Measurements from ENCODE around the gene TMEM19.

TMEM19 gene

DNA sequence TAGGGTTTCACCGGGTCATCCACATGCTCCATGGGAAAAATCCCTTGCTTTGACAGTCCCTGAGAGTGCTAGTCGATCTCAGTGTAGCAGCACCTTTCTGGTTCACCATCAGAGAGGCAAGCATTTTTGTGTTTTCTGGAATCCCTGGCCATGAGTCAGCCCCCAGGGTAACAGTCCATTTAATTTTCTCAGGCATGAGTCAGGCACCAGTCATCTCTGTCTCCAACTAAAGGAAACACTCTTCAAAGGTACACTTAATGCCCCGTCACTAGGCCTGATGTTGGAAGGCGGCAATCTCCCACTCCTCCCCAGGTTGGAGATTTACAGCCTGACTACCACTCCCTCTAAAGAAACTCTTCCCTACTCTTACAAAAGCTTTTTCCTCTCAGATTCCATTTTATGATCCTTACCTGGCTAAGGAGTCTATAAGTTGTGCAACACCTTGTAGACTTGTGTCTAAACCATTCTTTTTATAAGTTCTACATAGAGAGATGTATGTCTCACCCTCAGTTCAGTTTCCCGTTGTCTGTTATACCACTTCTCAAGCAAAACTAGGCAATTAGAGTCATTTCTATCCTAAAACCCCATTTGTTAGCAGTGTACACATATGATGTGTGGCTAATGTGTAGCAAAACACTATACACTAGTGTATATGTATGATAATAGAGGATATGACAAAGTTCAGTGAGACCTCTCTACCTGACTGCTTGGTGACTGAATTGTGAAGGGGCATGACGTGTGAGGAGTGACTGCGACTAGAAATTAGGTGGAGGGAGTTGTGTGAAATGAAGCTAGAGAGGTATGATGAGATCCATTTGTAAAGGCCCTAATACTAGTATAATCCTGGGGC, 24.6 kb downstream of the TMEM19 start:
- Mint-ChIP-seq H3K36me3 (peaks cover 22% of the 10 kb centered on the region), H3K9me3 (peaks cover 19% of the 10 kb centered on the region), H3K27ac (no peak overlapping the region), H3K27me3 (no peaks in the 10 kb centered on the region), H3K4me3 (no peak overlapping the region), H3K4me1 (peaks cover 14% of the 10 kb centered on the region)
- DNase-seq (ENCODE audit: low spot score in 2 of 2) (no peak), ATAC-seq (ENCODE audit: low read depth) (no peak)

DNA sequence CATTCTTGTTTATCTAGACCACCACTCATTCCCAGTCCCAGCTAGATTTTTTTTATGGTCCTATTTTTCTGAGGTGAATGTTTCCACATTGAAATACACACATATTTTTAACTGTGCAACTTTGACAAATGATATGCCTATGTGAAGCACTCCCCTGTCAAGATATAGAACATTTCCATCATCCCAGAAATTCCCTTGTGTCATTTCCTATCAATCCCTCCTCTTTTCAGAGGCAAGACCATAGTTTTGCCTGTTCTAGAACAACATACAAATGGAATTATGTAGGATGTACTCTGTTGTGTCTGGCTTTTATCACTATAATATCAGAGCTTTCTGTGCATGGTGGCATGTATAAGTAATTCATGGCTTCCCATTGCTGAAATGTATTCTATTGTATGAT, 32.7 kb downstream of the TMEM19 start:
- H3K4me1 Mint-ChIP-seq: no peaks in the 10 kb centered on the region
- peaks cover 4% of the 10 kb centered on the region for H3K36me3 Mint-ChIP-seq
- H3K9me3 Mint-ChIP-seq: peaks cover 6% of the 10 kb centered on the region
- no peak for ATAC-seq (ENCODE audit: low read depth)
- no peak for DNase-seq (ENCODE audit: low spot score in 2 of 2)
- peak overlapping the region; percentile 23 for H3K27ac Mint-ChIP-seq
- no peaks in the 10 kb centered on the region for H3K27me3 Mint-ChIP-seq
- no peak overlapping the region for H3K4me3 Mint-ChIP-seq

DNA sequence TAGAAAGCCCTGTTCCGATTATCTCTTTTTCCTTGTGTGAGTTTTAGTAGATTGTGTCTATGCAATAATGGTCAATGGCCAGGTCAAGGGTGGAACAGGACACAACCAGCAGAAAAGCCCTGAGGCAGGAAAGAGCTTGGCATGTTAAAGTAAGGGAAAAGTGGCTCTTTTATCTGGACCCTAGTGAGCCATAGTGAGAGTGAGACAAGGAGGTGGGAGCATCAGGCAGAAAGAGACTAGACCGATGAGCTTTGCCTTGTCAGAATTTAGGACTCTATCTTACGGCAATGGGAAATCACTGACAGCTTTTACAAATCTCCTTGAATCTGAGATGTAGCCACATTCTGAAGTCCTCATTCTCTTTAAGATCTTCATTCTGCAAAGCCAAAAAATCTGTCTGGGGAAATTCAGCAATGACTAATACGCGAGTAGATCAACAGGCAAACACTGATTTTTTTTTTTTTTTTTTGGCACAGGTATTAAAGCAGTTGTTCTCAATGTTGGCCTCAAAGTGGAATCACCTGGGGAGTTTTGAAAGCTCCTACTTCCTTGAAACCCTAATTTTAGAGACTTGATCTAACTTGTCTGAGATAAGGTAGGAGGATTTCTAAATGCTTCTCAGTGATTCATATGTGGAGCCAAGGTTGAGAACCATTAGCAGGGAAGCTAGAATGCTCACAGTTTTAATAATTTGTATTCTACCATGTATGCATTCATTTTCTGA, 33.9 kb downstream of the TMEM19 start:
- Mint-ChIP-seq H3K27me3 (no peaks in the 10 kb centered on the region), H3K36me3 (peaks cover 2% of the 10 kb centered on the region), H3K4me3 (no peak overlapping the region), H3K4me1 (no peaks in the 10 kb centered on the region), H3K9me3 (peaks cover 5% of the 10 kb centered on the region), H3K27ac (no peak overlapping the region)
- DNase-seq (ENCODE audit: low spot score in 2 of 2): no peak
- ATAC-seq (ENCODE audit: low read depth): no peak

DNA sequence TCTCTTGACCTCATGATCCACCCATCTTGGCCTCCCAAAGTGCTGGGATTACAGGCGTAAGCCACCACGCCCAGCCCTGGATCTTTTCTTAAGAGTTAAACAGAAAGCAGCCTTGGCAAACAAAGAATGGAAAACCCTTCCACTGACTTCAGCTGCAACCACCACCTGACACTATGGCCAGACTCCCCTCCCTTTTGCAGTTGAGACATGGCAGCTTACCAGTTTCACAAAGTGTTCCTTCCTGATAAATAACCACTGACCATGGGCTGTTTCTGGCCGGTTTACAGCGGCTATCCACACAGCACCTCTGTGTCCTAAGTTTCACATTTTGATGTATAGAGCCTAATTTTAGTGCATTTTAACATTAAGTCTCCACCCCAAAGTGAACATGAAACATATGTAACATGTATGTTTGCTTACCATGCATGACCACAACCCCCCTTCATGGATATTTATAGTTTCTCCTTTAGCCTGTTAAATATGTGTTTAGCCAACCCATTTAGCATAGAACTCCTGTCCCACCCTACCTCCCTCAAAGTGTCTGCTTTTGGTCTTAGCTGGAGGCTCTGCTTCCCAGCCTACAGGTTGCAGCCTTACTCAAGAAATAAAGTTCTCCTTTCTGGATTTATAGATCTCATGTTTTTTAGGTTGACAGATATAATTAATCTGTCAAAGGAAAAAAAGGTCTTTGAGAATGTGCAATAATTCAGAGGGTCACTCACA, 36.1 kb downstream of the TMEM19 start:
- DNase-seq (ENCODE audit: low spot score in 2 of 2) (no peak), ATAC-seq (ENCODE audit: low read depth) (no peak)
- no peak overlapping the region for H3K27ac Mint-ChIP-seq
- no peak overlapping the region for H3K4me3 Mint-ChIP-seq
- H3K4me1 Mint-ChIP-seq: no peaks in the 10 kb centered on the region
- H3K36me3 Mint-ChIP-seq: peaks cover 5% of the 10 kb centered on the region
- H3K9me3 Mint-ChIP-seq: no peaks in the 10 kb centered on the region
- no peaks in the 10 kb centered on the region for H3K27me3 Mint-ChIP-seq

DNA sequence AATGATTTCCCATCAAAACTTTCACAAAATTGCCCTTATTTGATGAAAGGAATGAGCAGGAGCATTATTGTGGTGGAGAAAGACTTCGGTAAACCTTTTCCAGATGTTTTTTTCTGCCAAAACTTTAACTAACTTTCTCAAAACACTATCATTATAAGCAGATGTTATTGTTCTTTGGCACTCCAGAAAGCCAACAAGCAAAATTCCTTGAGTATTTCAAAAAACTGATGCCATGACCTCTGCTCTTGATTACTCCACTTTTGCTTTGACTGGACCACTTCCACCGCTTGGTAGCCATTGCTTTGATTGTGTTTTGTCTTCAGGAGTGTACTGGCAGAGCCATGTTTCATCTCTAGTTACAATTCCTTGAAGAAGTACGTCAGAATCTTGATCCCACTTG, 39.1 kb downstream of the TMEM19 start:
- H3K27ac Mint-ChIP-seq: no peak overlapping the region
- H3K9me3 Mint-ChIP-seq: no peaks in the 10 kb centered on the region
- no peaks in the 10 kb centered on the region for H3K27me3 Mint-ChIP-seq
- DNase-seq (ENCODE audit: low spot score in 2 of 2) (no peak), ATAC-seq (ENCODE audit: low read depth) (no peak)
- peaks cover 5% of the 10 kb centered on the region for H3K36me3 Mint-ChIP-seq
- H3K4me1 Mint-ChIP-seq: no peaks in the 10 kb centered on the region
- H3K4me3 Mint-ChIP-seq: no peak overlapping the region

DNA sequence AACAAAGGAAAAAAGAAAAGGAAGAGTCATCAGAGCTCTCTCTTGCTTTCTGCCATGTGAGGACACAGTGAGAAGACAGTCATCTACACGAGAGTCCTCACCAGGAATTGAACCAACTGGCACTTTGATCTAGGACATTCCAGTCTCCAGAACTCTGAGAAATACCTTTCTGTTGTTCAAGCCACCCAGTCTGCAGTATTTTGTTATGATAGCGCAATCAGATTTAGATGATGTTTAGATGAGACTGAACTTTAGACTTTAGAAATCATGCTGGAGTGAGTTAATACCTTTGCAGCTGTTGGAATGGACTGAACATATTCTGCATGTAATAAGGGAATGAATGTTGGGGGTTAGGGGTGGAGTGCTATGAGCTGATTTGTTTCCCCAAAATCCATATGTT, 40.7 kb downstream of the TMEM19 start:
- Mint-ChIP-seq H3K27me3 (no peaks in the 10 kb centered on the region), H3K9me3 (no peaks in the 10 kb centered on the region), H3K36me3 (peaks cover 7% of the 10 kb centered on the region), H3K4me1 (no peaks in the 10 kb centered on the region), H3K27ac (no peak overlapping the region), H3K4me3 (no peak overlapping the region)
- ATAC-seq (ENCODE audit: low read depth): no peak
- DNase-seq (ENCODE audit: low spot score in 2 of 2): no peak

DNA sequence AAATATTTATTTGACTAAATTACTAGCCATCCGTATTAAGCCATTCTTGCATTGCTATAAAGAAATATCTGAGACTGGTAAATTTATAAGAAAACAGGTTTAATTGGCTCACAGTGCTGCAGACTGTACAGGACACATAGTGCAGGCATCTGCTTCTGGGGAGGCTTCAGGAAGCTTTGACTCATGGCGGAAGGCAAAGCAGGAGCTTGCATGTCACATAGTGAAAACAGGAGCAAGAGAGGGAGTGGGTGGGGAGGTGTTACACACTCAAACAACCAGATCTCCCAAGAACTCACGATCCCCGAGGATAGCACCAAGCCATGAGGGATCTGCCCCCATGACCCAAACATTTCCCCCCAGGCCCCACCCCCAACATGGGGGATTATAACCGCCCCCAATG, 42.1 kb downstream of the TMEM19 start:
- H3K9me3 Mint-ChIP-seq: no peaks in the 10 kb centered on the region
- H3K4me1 Mint-ChIP-seq: no peaks in the 10 kb centered on the region
- no peak overlapping the region for H3K27ac Mint-ChIP-seq
- no peak overlapping the region for H3K4me3 Mint-ChIP-seq
- ATAC-seq (ENCODE audit: low read depth) (no peak), DNase-seq (ENCODE audit: low spot score in 2 of 2) (no peak)
- H3K27me3 Mint-ChIP-seq: no peaks in the 10 kb centered on the region
- H3K36me3 Mint-ChIP-seq: peaks cover 7% of the 10 kb centered on the region

DNA sequence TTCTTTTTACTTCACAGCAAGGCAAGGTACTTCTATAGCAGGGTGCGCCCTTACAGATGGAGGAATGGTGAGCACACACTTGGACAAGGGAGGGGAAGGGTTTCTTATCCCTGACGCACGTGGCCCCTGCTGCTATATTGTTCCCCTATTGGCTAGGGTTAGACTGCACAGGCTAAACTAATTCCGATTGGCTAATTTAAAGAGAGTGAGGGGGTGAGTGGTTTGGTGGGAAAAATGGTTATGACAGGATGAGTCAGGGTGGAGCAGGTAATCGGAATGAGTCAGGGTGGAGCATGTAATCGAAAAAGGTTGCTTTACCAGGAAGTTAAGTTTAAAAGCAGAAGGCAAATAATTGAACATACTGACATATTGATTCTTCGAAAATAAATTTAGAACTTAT, 45.1 kb downstream of the TMEM19 start:
- DNase-seq (ENCODE audit: low spot score in 2 of 2) (no peak), ATAC-seq (ENCODE audit: low read depth) (no peak)
- Mint-ChIP-seq H3K4me1 (no peaks in the 10 kb centered on the region), H3K9me3 (no peaks in the 10 kb centered on the region), H3K27me3 (no peaks in the 10 kb centered on the region), H3K27ac (no peak overlapping the region), H3K4me3 (no peak overlapping the region), H3K36me3 (peaks cover 2% of the 10 kb centered on the region)

DNA sequence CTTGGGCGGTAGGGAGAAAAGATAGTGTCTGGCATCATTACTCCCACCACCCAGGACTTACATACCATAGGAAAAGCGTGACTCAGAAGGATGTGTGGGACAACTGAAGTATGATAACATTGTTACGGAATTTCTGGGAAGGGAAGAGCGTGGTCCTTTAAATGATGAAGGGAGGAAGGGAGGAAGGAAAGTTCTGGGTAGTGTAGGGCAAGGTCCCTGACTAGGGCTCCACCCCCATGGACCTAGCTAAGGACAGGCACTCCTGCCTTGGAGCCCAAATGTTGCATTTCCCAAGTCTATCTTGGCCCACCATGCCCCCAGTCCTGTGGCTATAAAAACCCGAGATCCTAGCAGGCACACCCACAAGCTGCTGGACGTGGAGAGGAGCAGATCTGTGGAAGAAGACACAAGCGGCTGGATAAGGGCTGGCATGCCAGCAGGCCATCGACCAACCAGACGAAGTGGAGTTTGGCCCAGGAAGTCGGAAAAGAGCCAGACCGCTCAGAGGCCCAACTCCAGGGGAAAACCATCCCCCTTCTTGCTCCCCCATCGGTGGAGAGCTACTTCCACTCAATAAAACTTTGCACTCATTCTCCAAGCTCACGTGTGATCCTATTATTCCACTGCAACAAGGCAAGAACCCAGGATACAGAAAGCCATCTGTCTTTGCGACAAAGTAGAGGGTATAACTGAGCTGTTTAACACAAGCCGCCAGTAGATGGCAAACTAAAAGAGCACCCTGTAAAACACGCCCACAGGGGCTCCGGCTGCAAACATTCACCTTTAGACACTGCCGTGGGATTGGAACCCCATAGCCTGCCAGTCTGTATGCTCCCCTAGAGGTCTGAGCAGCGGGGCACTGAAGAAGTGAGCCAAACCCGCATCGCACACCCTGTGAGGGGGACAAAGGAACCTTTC, 45.8 kb downstream of the TMEM19 start:
- no peak for DNase-seq (ENCODE audit: low spot score in 2 of 2)
- Mint-ChIP-seq H3K27me3 (no peaks in the 10 kb centered on the region), H3K4me1 (peaks cover 2% of the 10 kb centered on the region), H3K9me3 (no peaks in the 10 kb centered on the region), H3K4me3 (no peak overlapping the region), H3K27ac (no peak overlapping the region), H3K36me3 (peaks cover 2% of the 10 kb centered on the region)
- ATAC-seq (ENCODE audit: low read depth): peak; percentile 52

DNA sequence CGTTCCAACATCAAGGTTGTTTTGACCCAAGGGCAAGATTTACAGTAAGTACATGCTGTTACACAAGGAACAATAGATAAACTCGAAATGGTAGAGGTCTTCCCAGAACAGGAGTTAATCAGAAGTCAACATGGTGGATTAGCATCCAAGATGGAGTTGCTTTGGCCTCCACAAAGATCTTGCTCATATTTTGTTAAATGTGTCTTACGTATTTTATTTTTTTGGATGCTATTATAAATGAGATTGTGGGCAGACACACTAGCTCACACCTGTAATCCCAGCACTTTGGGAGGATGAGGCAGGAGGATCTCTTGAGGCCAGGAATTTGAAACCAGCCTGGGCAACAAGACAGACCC, 46.5 kb downstream of the TMEM19 start:
- no peak for DNase-seq (ENCODE audit: low spot score in 2 of 2)
- H3K27me3 Mint-ChIP-seq: no peaks in the 10 kb centered on the region

DNA sequence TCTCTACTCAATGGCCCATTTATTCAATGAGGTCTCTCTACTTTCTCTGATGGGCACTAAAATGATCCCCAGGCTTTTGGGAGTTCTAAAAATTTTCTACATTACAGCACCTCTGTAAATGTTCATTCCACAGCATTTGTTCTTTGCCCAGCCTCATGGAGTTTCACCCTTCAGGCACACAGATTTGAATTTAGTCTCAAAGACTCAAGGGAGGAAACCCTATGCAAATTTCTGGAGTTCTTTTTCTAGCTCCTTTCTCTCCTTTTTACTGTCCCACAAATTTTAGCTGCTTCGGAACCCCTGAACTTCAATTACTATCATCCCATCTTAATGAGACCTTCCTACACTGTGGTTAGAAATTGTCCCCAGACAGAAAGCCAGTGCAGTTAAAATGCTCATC, 51.3 kb downstream of the TMEM19 start:
- ATAC-seq (ENCODE audit: low read depth): no peak
- no peaks in the 10 kb centered on the region for H3K36me3 Mint-ChIP-seq
- DNase-seq (ENCODE audit: low spot score in 2 of 2): no peak
- H3K27me3 Mint-ChIP-seq: no peaks in the 10 kb centered on the region
- no peaks in the 10 kb centered on the region for H3K9me3 Mint-ChIP-seq
- no peak overlapping the region for H3K4me3 Mint-ChIP-seq
- H3K27ac Mint-ChIP-seq: no peak overlapping the region
- H3K4me1 Mint-ChIP-seq: peaks cover 10% of the 10 kb centered on the region

More for the DNA sequence above, 46.5 kb downstream of the TMEM19 start:
- H3K4me1 Mint-ChIP-seq: peaks cover 6% of the 10 kb centered on the region
- H3K27ac Mint-ChIP-seq: no peak overlapping the region
- no peak for ATAC-seq (ENCODE audit: low read depth)
- no peak overlapping the region for H3K4me3 Mint-ChIP-seq
- H3K9me3 Mint-ChIP-seq: no peaks in the 10 kb centered on the region
- H3K36me3 Mint-ChIP-seq: peaks cover 2% of the 10 kb centered on the region

DNA sequence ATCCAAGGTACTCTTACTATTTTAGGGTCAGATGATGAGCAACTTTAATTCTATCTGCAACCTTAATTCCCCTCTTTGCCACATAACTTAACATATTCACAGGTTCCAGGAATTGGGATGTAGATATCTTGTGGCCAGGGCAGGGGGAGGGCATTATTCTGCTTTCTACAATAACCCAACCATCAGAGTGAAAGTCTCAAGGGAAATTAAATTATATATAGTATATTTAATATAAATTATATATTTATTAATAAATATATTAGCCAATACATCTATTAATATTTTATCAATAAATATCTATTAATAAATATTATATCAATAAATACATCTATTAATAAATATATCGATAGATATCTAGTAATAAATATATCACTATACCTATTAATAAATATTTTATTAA, 57.1 kb downstream of the TMEM19 start:
- DNase-seq (ENCODE audit: low spot score in 2 of 2) (no peak), ATAC-seq (ENCODE audit: low read depth) (no peak)
- H3K27me3 Mint-ChIP-seq: no peaks in the 10 kb centered on the region
- H3K4me1 Mint-ChIP-seq: peaks cover 5% of the 10 kb centered on the region
- no peaks in the 10 kb centered on the region for H3K9me3 Mint-ChIP-seq
- no peaks in the 10 kb centered on the region for H3K36me3 Mint-ChIP-seq
- no peak overlapping the region for H3K27ac Mint-ChIP-seq
- H3K4me3 Mint-ChIP-seq: no peak overlapping the region

DNA sequence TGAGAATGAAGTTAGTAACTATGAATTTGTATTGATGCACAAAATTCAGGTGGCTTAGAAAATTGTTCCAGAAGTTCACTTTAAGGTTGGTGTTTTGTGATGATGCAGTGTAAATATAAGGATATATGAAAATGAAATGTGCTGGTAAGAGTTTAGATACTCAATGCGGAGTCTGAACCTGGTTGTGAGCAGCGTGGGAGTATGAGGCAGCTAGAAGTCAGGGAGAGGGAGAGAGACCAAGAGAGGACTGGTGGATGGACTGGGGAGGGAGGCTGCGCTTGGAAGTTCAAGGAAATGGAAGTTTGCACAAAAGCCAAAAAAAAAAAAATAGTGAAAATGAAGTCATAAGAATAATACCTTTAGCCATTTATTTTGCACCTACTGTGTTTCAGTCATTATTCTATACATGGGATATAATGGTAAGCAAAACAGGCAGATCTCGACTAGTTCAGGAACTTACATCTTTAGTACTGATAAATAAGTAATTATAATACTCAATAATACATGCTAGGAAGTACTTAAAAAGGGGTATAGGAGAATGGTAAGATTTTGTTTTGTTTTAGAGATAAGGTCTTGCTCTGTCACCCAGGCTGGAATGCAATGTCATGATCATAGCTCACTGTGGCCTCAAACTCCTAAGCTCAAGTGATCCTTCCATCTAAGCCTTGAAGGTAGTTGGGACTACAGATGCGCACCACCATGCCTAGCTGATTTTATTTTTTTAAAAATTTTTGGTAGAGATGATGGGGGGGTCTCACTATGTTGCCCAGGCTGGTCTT, 58.8 kb downstream of the TMEM19 start:
- H3K4me1 Mint-ChIP-seq: peaks cover 5% of the 10 kb centered on the region
- H3K9me3 Mint-ChIP-seq: no peaks in the 10 kb centered on the region
- no peak for ATAC-seq (ENCODE audit: low read depth)
- H3K36me3 Mint-ChIP-seq: no peaks in the 10 kb centered on the region
- peaks cover 2% of the 10 kb centered on the region for H3K27me3 Mint-ChIP-seq
- no peak overlapping the region for H3K27ac Mint-ChIP-seq
- no peak overlapping the region for H3K4me3 Mint-ChIP-seq
- DNase-seq (ENCODE audit: low spot score in 2 of 2): no peak

Measured in memory B cell (primary cell).